PFSK-1 (cell line): Measurements from ENCODE around the gene SLC9A8.
A peak's percentile ranks its signal among the peaks of the same experiment; 100 is the strongest.

ENCODE experiments used
- FOXP2 ChIP-seq: optimal IDR thresholded peaks from 2 replicates; pipeline ENCODE3; 2011; ENCODE audit warnings: borderline replicate concordance, control low read depth, inconsistent platforms; ENCODE audit not compliant: insufficient read depth; ENCODE audit errors: extremely low read length, extremely low read depth
- POLR2AphosphoS5 ChIP-seq: IDR thresholded peaks from 2 replicates; pipeline ENCODE4 v1.6.1; 2012; ENCODE audit warnings: low read depth, mild to moderate bottlenecking, control low read depth, low read length, moderate library complexity
- REST ChIP-seq, 2 experiments: IDR thresholded peaks; 2 replicates each; pipeline versions ENCODE4 v1.6.1 to v1.8.0; 2011 to 2012; ENCODE audit warnings: low read depth in 2 of 2, low read length in 2 of 2, control low read depth in 1 of 2, inconsistent platforms in 1 of 2, mild to moderate bottlenecking in 1 of 2, moderate library complexity in 1 of 2; ENCODE audit not compliant: insufficient read depth in 1 of 2
- SIN3A ChIP-seq: IDR thresholded peaks from 2 replicates; pipeline ENCODE4 v1.6.1; 2012; ENCODE audit warnings: mild to moderate bottlenecking, low read length, moderate library complexity, borderline replicate concordance; ENCODE audit not compliant: insufficient read depth
- TAF1 ChIP-seq: IDR thresholded peaks from 2 replicates; pipeline ENCODE4 v1.6.1; 2012; ENCODE audit warnings: low read length, control low read depth, borderline replicate concordance; ENCODE audit not compliant: insufficient read depth

SLC9A8 gene

DNA sequence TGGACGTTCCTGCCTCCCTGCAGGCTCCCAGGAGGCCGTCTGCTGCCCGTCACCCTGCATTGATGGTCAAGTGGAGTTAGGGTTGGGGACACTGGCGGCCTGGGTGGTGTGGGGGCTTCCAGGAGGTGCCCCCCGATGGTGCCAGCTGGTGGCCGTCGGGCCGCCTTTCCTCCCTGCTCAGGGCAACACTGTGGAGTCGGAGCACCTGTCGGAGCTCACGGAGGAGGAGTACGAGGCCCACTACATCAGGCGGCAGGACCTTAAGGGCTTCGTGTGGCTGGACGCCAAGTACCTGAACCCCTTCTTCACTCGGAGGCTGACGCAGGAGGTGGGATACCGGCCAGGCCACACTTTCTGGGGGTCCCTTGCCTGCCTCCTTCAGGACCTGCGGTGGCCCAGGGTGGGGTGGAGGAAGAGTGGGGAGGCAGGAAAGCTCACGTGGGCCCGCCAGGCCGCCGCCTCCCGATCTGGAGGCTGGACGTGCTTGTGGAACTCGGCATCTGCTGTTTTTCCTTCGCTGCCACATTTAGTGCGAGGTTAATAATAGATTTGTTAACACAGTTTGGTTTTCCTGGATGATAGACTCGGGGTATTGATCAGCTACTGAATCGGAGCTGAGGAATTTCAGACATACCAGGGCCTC lies 74.1 kb downstream of the SLC9A8 start:
- no peak for TF ChIP-seq SIN3A
- TF ChIP-seq REST (IDR thresholded peaks at IDR 0.05; ENCODE audit: insufficient read depth in 1 of 2, low read depth in 2 of 2, low read length in 2 of 2) = no peak
- TF ChIP-seq POLR2AphosphoS5 = no peak
- no peak for TF ChIP-seq TAF1
- TF ChIP-seq FOXP2 = no peak

GRCh38 chr20:49887251-49888211 lies 74.9 kb downstream of the SLC9A8 start:
- TF ChIP-seq SIN3A (no peak), FOXP2 (no peak), TAF1 (no peak), REST (IDR thresholded peaks at IDR 0.05; ENCODE audit: insufficient read depth in 1 of 2, low read depth in 2 of 2, low read length in 2 of 2) (no peak), POLR2AphosphoS5 (no peak)

GRCh38 chr20:49888212-49889000 lies 75.8 kb downstream of the SLC9A8 start:
- TF ChIP-seq FOXP2 (peak; percentile 6), REST (IDR thresholded peaks at IDR 0.05; ENCODE audit: insufficient read depth in 1 of 2, low read depth in 2 of 2, low read length in 2 of 2) (no peak), POLR2AphosphoS5 (no peak), TAF1 (no peak), SIN3A (no peak)

- TF ChIP-seq REST (IDR thresholded peaks at IDR 0.05; ENCODE audit: insufficient read depth in 1 of 2, low read depth in 2 of 2, low read length in 2 of 2) (no peak), POLR2AphosphoS5 (no peak), SIN3A (no peak), TAF1 (no peak), FOXP2 (no peak)
These were observed 76.6 kb downstream of the SLC9A8 start for GRCh38 chr20:49889001-49889934.
